ENCODE data around the gene SHC2. TPM values are rescaled to one million over a fixed set of nuclear protein-coding genes. Genes with fewer than 3 reads are reported as not detected.

The SHC2 gene
- total and polyA plus RNA-seq, 2 donors (not counting 1 experiment from before 2014, with no cell fraction given): 0.02 to 2.5 TPM

DNA sequence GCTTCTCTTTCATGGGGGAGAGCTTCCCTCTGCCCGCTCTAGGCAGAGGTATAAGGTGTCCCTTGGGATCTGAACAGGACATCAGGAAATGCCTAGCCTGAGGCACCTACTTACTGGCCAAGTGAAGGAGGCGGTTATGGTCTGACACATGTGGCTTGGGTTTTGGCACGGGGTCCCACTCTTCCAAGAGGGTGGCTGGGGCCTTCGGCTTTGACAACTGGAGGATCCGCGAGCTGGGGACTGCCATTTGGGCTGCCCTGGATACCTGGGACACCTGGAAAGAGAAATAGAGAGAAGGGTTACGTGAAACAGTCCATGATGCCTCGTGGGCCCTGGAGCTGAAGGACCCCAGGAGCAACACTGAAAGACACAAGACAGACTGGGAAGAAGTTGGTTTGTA lies 93.9 kb downstream of the SHC2 start:
- no peaks in the 10 kb centered on the region for H3K79me2 ChIP-seq (ENCODE audit: control insufficient read depth, insufficient read depth, low read length)
- H3K4me3 ChIP-seq (replicated peaks in 1 of 4; ENCODE audit: control extremely low read depth in 1 of 4, insufficient read depth in 1 of 4, low read depth in 3 of 4, low read length in 4 of 4): no peak overlapping the region
- no peak for TF ChIP-seq EZH2 (IDR thresholded peaks at IDR 0.05; ENCODE audit: low read length, missing control alignments)
- no peak for TF ChIP-seq CTCF (conservative IDR thresholded peaks at IDR 0.05 in 1 of 2, IDR thresholded peaks at IDR 0.05 in 1 of 2; ENCODE audit: low read depth in 1 of 2, low read length in 2 of 2)
- H3K4me2 ChIP-seq (ENCODE audit: extremely low read depth, insufficient read depth, low read length): no peak overlapping the region
- peaks cover 9% of the 10 kb centered on the region for H3K27me3 ChIP-seq (ENCODE audit: control insufficient read depth, insufficient read depth, low read length)
- no peaks in the 10 kb centered on the region for H3K9me3 ChIP-seq (ENCODE audit: control insufficient read depth, insufficient read depth, low read depth, low read length)
- no peak for DNase-seq (ENCODE audit: low read depth in 2 of 2)
- H3K27ac ChIP-seq (ENCODE audit: insufficient read depth, low read length): no peak overlapping the region
- no peak overlapping the region for H2AFZ ChIP-seq (ENCODE audit: low read length)
- H3K36me3 ChIP-seq (ENCODE audit: control insufficient read depth, insufficient read depth, low read length): no peaks in the 10 kb centered on the region
- no peak overlapping the region for H3K9ac ChIP-seq (ENCODE audit: insufficient read depth, low read length)
- H3K4me1 ChIP-seq (ENCODE audit: control insufficient read depth, extremely low read depth, insufficient read depth, low read length): no peaks in the 10 kb centered on the region
- H4K20me1 ChIP-seq (ENCODE audit: control insufficient read depth, extremely low read depth, insufficient read depth, low read length): no peaks in the 10 kb centered on the region

Other genes with a start within 250 kb of the SHC2 start
- 10.0 and 26.6 TPM in 2 replicates for gene PLPP2, start 169.6 kb downstream of the SHC2 start, total RNA-seq
- 1.8 and 18.6 TPM in 2 replicates for gene PLPP2, start 169.6 kb downstream of the SHC2 start, polyA plus RNA-seq
- 9.2 and 20.6 TPM in 2 replicates for gene MIER2, start 116.2 kb downstream of the SHC2 start, total RNA-seq
- gene MIER2, start 116.2 kb downstream of the SHC2 start, polyA plus RNA-seq: 13.7 and 17.7 TPM in 2 replicates
- under 0.01 and 0.17 TPM in 2 replicates for gene C2CD4C, start 51.9 kb downstream of the SHC2 start, total RNA-seq
- 0.05 TPM in 1 of 2 replicates, not detected in the other for gene C2CD4C, start 51.9 kb downstream of the SHC2 start, polyA plus RNA-seq
- gene MADCAM1, start 35.5 kb upstream of the SHC2 start, total RNA-seq: 0.17 and 0.26 TPM in 2 replicates
- gene MADCAM1, start 35.5 kb upstream of the SHC2 start, polyA plus RNA-seq: not detected in 2 replicates
- 30.1 and 36.0 TPM in 2 replicates for gene TPGS1, start 46.5 kb upstream of the SHC2 start, total RNA-seq
- gene TPGS1, start 46.5 kb upstream of the SHC2 start, polyA plus RNA-seq: 1.7 and 2.0 TPM in 2 replicates
- gene CDC34, start 70.7 kb upstream of the SHC2 start, total RNA-seq: 65.0 and 72.5 TPM in 2 replicates
- gene CDC34, start 70.7 kb upstream of the SHC2 start, polyA plus RNA-seq: 23.3 and 27.0 TPM in 2 replicates
- 0.17 TPM in 1 of 2 replicates, not detected in the other for gene GZMM, start 83.0 kb upstream of the SHC2 start, total RNA-seq
- 0.35 TPM in 1 of 2 replicates, not detected in the other for gene GZMM, start 83.0 kb upstream of the SHC2 start, polyA plus RNA-seq
- gene BSG, start 111.6 kb upstream of the SHC2 start, total RNA-seq: 199 and 246 TPM in 2 replicates
- gene BSG, start 111.6 kb upstream of the SHC2 start, polyA plus RNA-seq: 258 and 325 TPM in 2 replicates
- 0.26 and 0.50 TPM in 2 replicates for gene HCN2, start 128.8 kb upstream of the SHC2 start, total RNA-seq
- gene HCN2, start 128.8 kb upstream of the SHC2 start, polyA plus RNA-seq: 0.49 and 0.54 TPM in 2 replicates
- gene POLRMT, start 172.5 kb upstream of the SHC2 start, total RNA-seq: 17.2 and 21.5 TPM in 2 replicates
- 7.3 and 13.5 TPM in 2 replicates for gene POLRMT, start 172.5 kb upstream of the SHC2 start, polyA plus RNA-seq
- gene FGF22, start 178.8 kb upstream of the SHC2 start, total RNA-seq: under 0.01 TPM in 1 of 2 replicates, not detected in the other
- 0.06 TPM in 1 of 2 replicates, not detected in the other for gene FGF22, start 178.8 kb upstream of the SHC2 start, polyA plus RNA-seq
- 12.1 and 18.0 TPM in 2 replicates for gene RNF126, start 202.2 kb upstream of the SHC2 start, total RNA-seq
- 7.8 and 10.7 TPM in 2 replicates for gene RNF126, start 202.2 kb upstream of the SHC2 start, polyA plus RNA-seq
- 26.8 and 36.5 TPM in 2 replicates for gene FSTL3, start 215.4 kb upstream of the SHC2 start, total RNA-seq
- gene FSTL3, start 215.4 kb upstream of the SHC2 start, polyA plus RNA-seq: 10.2 and 18.6 TPM in 2 replicates
- gene PRSS57, start 234.4 kb upstream of the SHC2 start, total RNA-seq: not detected in 2 replicates
- not detected in 2 replicates for gene PRSS57, start 234.4 kb upstream of the SHC2 start, polyA plus RNA-seq
- 8.3 and 22.1 TPM in 2 replicates for gene PALM, start 247.9 kb upstream of the SHC2 start, total RNA-seq
- 1.0 and 3.2 TPM in 2 replicates for gene PALM, start 247.9 kb upstream of the SHC2 start, polyA plus RNA-seq